AG09309 (cell line): ENCODE results near the gene CDC25C.
A peak's percentile ranks its signal among the peaks of the same experiment; 100 is the strongest.

Source experiments
- DNase-seq: peaks from one replicate; pipeline ENCODE4 v3.0.0-alpha.2; 2010; ENCODE audit warnings: low read depth
- H3K4me3 ChIP-seq: 2 replicates; pipeline ENCODE4 v1.5.1; 2011; ENCODE audit warnings: mild to moderate bottlenecking, low read depth, low read length, moderate library complexity; ENCODE audit not compliant: control insufficient read depth
- TF ChIP-seq, protein P1 (sequence below): IDR thresholded peaks from 2 replicates; pipeline ENCODE4 v1.5.1; 2011; ENCODE audit warnings: mild to moderate bottlenecking, low read depth, low read length, inconsistent platforms; ENCODE audit not compliant: insufficient read depth, control insufficient read depth; ENCODE audit errors: missing control alignments

Gene CDC25C

DNA sequence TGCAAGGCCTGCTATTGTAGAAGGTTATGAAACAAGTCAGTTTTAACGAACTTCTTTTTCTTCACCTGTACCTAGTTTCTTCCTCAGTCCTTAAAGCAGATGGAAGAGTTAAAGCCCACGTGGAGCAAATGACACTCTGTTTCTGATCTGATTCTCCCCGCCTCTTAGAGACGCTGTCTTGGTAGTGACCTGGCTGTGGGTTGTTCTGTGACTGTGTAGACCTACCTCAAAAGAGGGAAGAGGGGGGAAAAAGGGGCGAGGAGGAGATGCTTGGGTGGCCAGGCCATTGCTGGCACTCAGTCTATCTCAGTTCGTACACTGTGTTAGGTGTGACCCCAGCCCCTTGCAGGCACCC is 57.8 kb downstream of the CDC25C start:
- DNase-seq, result no peak
- peak overlapping the region; percentile 25 for H3K4me3 ChIP-seq
- TF ChIP-seq, protein P1, sequence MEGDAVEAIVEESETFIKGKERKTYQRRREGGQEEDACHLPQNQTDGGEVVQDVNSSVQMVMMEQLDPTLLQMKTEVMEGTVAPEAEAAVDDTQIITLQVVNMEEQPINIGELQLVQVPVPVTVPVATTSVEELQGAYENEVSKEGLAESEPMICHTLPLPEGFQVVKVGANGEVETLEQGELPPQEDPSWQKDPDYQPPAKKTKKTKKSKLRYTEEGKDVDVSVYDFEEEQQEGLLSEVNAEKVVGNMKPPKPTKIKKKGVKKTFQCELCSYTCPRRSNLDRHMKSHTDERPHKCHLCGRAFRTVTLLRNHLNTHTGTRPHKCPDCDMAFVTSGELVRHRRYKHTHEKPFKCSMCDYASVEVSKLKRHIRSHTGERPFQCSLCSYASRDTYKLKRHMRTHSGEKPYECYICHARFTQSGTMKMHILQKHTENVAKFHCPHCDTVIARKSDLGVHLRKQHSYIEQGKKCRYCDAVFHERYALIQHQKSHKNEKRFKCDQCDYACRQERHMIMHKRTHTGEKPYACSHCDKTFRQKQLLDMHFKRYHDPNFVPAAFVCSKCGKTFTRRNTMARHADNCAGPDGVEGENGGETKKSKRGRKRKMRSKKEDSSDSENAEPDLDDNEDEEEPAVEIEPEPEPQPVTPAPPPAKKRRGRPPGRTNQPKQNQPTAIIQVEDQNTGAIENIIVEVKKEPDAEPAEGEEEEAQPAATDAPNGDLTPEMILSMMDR, result no peak

DNA sequence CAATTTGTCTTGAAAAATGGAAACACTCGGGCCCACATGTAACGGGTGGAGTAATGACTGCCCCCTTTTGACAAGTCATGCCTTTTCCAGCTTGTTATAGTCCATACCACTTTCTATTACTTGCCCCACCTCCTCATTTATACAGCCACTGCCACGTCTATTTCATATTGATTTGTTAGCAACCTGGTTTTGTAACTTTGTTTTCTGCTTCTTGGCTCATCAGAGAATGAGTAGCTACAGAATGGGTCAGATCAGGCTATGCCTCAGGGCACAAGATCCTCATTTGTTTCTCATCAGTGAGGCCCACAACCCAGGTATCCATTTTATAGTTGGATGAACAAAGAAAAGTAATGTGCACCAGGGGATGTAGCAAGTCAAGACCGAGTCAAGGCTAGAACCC is 58.9 kb downstream of the CDC25C start:
- no peak overlapping the region for H3K4me3 ChIP-seq
- no peak for DNase-seq
- TF ChIP-seq, protein P1, result no peak

DNA sequence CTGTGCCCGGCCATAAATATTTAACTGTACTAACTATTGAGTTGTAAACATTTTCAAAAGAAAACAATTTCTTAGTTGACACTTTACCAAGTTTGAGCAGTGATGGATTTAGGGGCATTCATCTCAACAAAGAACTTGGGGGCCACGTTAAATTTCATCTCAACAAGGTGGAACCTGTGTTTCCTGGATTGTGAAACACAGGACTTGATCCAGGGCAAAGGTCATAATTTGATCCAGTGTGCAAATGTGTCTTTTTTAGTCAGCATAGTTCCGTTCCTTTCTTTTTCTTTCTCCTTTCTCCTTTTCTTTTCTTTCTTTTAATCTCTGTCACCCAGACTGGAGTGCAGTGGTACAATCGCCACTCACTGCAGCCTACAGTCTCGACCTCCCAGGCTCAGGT is 60.3 kb downstream of the CDC25C start:
- TF ChIP-seq, protein P1, result no peak
- no peak overlapping the region for H3K4me3 ChIP-seq
- DNase-seq, result no peak

DNA sequence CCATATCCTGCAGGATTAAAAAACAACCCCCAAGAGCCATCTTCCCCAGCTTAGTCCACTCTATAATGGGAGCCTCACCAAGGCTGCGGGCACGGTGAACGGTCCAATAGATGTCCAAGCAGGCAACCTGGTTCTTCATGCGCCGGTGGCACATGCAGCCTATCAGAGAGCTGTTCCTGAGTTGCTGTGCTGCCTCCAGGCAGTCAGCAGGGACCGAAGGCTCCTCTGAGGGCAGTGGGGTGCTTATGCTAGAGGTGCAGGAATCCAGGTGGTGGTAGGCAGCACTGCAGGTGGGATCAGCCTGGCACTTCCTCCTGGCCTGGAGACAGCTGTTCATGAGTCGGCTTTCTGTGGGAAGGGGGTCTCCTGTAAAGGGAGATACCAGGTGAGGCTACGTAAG is 67.4 kb downstream of the CDC25C start:
- TF ChIP-seq, protein P1, result no peak
- H3K4me3 ChIP-seq, result no peak overlapping the region
- no peak for DNase-seq

DNA sequence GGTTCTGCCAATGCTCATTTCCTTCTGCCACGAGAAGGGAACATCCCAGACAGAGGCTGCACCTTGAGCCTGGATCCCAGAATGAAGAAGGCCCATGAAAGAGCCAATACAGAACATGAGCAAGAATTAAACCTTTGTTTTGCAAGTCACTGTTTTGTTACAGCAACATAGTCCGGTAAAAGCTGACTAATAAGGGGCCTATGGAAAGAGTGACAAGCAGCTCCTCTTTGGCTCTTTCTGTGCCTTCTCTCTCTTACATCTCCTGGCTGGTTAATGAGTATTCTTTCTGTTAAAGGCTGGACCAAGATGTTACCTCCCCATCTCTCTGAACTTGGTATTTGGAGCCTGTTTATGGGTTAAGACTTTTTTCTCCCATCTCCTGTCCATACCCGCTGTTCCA is 68.0 kb downstream of the CDC25C start:
- no peak for DNase-seq
- TF ChIP-seq, protein P1, result no peak
- H3K4me3 ChIP-seq, result no peak overlapping the region

DNA sequence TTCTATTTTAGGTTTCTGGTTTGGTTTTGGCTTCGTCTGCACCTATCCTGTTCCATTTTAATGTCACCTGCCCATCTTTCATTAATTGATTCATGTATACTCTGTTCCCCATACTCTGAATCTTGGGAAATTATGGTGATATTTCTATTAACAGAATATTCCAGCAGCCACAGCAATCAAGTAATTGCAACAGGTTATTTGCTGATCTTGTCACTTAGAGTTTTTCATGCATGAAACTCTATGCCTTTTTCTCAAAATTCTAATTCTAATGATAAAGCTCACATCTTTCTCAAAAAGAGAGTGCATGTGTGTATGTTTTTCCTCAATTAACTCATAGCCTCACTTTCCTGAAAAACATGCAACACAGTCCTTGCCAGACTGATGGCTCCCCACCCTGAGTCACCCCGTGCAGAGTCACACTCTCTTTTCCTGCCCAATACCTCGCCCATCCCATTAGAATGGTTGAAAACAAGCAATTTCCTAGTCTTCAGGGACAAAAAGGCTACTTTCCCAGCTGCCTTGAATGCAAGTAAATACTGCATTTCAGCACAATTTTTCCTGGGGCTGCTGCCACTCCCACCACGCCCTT is 72.8 kb downstream of the CDC25C start:
- TF ChIP-seq, protein P1, result no peak
- no peak for DNase-seq

DNA sequence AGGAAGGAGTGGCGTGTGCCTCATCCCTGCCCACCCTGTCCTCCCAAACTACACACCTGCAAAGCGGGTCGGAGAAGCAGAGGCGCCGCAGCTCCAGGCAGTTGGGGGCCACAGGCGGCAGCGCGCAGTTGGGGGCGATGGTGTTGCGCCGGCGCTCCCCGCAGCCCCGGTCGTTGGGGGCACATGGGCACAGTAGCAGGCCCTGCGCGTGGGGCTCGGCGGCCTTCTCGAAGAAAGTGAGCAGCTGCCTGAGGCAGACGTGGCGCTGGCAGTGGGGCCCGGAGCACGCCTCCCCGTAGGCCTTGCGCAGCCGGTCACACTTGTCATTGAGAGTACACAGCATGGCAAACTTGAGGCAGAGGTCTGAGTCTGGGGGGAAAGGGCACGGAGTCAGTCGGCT is 74.0 kb downstream of the CDC25C start:
- no peak overlapping the region for H3K4me3 ChIP-seq
- no peak for DNase-seq
- TF ChIP-seq, protein P1, result no peak

More for the DNA sequence above, 72.8 kb downstream of the CDC25C start:
- no peak overlapping the region for H3K4me3 ChIP-seq
